GM06990 (cell line): Measurements from ENCODE around the gene SRP68.

Experiments
- DNase-seq: peaks from one replicate; pipeline ENCODE4 v3.0.0-alpha.2; 2011; ENCODE audit not compliant: insufficient read length; ENCODE audit errors: extremely low read depth
- H3K27me3 ChIP-seq: replicated peaks from 2 replicates; pipeline ENCODE4 v1.6.0; 2011; ENCODE audit warnings: low read length; ENCODE audit not compliant: control insufficient read depth, insufficient read depth
- H3K36me3 ChIP-seq: 2 replicates; pipeline ENCODE4 v1.5.1; 2011; ENCODE audit warnings: low read length; ENCODE audit not compliant: control insufficient read depth, insufficient read depth
- H3K4me3 ChIP-seq: replicated peaks from 2 replicates; pipeline ENCODE4 v1.5.1; 2011; ENCODE audit warnings: low read depth, mild to moderate bottlenecking, control low read depth, low read length
- TF ChIP-seq, protein P1 (sequence below): IDR thresholded peaks from 2 replicates; pipeline ENCODE4 v1.5.1; 2011; ENCODE audit warnings: low read length, control low read depth, mild to moderate bottlenecking, inconsistent platforms; ENCODE audit not compliant: insufficient read depth, poor library complexity, severe bottlenecking

Gene SRP68

GRCh38 chr17:76072148-76072858, at the start of gene SRP68:
Gene SRP68, minus strand, starts transcription at chr17:76072517. Its CDS starts 26 bp downstream, at chr17:76072491.
- TF ChIP-seq, protein P1, sequence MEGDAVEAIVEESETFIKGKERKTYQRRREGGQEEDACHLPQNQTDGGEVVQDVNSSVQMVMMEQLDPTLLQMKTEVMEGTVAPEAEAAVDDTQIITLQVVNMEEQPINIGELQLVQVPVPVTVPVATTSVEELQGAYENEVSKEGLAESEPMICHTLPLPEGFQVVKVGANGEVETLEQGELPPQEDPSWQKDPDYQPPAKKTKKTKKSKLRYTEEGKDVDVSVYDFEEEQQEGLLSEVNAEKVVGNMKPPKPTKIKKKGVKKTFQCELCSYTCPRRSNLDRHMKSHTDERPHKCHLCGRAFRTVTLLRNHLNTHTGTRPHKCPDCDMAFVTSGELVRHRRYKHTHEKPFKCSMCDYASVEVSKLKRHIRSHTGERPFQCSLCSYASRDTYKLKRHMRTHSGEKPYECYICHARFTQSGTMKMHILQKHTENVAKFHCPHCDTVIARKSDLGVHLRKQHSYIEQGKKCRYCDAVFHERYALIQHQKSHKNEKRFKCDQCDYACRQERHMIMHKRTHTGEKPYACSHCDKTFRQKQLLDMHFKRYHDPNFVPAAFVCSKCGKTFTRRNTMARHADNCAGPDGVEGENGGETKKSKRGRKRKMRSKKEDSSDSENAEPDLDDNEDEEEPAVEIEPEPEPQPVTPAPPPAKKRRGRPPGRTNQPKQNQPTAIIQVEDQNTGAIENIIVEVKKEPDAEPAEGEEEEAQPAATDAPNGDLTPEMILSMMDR, result no peak
- H3K27me3 ChIP-seq, result peaks cover 7% of the 10 kb centered on the region
- H3K4me3 ChIP-seq, result peak within 1 kb of the TSS; percentile 99
- peak; percentile 89 for DNase-seq
- peaks cover 7% of the 10 kb centered on the region for H3K36me3 ChIP-seq

GRCh38 chr17:76121932-76122430, 49.7 kb upstream of the SRP68 start:
- no peaks in the 10 kb centered on the region for H3K27me3 ChIP-seq
- H3K4me3 ChIP-seq, result peak overlapping the region; percentile 54
- H3K36me3 ChIP-seq, result no peaks in the 10 kb centered on the region
- no peak for DNase-seq
- TF ChIP-seq, protein P1, result no peak

DNA sequence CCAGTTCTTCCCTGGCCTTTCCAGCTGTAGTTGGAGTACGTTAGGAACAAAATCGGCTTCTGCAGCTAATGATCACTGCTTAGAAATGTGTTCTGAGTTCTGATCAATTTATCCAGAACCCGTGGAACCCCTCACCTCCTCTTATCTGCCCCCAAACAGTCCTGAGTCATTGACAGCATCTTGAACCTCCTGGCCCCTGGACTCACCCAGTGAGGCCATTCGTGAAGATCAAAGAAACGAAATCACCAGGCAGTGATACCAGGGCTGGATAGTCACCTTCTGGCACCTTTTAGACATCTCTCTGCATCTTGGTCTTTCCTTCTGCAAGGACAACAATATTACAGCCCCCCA, 48.3 kb upstream of the SRP68 start:
- Histone ChIP-seq H3K27me3 (no peaks in the 10 kb centered on the region), H3K36me3 (no peaks in the 10 kb centered on the region), H3K4me3 (no peak overlapping the region)
- DNase-seq, result no peak
- TF ChIP-seq, protein P1, result no peak

GRCh38 chr17:76119409-76120371, 47.4 kb upstream of the SRP68 start:
- H3K36me3 ChIP-seq, result no peaks in the 10 kb centered on the region
- TF ChIP-seq, protein P1, result no peak
- H3K27me3 ChIP-seq, result no peaks in the 10 kb centered on the region
- no peak for DNase-seq
- no peak overlapping the region for H3K4me3 ChIP-seq

GRCh38 chr17:76115138-76115754, 42.9 kb upstream of the SRP68 start:
- TF ChIP-seq, protein P1, result no peak
- H3K27me3 ChIP-seq, result no peaks in the 10 kb centered on the region
- H3K36me3 ChIP-seq, result no peaks in the 10 kb centered on the region
- H3K4me3 ChIP-seq, result no peak overlapping the region
- no peak for DNase-seq
